BLaER1 (cell line): ENCODE results near the gene ACVR1.

Source experiments
- H3K27ac ChIP-seq: shearing (Covaris generic); formaldehyde crosslinking; 2 replicates; pipeline ENCODE4 v1.8.1; 2022
- H3K27me3 ChIP-seq: shearing (Covaris generic); formaldehyde crosslinking; 2 replicates; pipeline ENCODE4 v1.8.1; 2022
- H3K36me3 ChIP-seq: shearing (Covaris generic); formaldehyde crosslinking; 2 replicates; pipeline ENCODE4 v1.8.1; 2022
- H3K4me1 ChIP-seq: shearing (Covaris generic); formaldehyde crosslinking; 2 replicates; pipeline ENCODE4 v1.8.1; 2022
- H3K4me2 ChIP-seq: shearing (Covaris generic); formaldehyde crosslinking; 2 replicates; pipeline ENCODE4 v1.8.1; 2022
- H3K4me3 ChIP-seq: shearing (Covaris generic); formaldehyde crosslinking; 2 replicates; pipeline ENCODE4 v1.8.1; 2022
- H3K9ac ChIP-seq: shearing (Covaris generic); formaldehyde crosslinking; 2 replicates; pipeline ENCODE4 v1.8.1; 2022
- H3K9me3 ChIP-seq: shearing (Covaris generic); formaldehyde crosslinking; 2 replicates; pipeline ENCODE4 v1.8.1; 2022
- H4K20me1 ChIP-seq: shearing (Covaris generic); formaldehyde crosslinking; 2 replicates; pipeline ENCODE4 v1.8.1; 2022
- Cebpa-rat ChIP-seq: shearing (Covaris generic); IDR thresholded peaks from 2 replicates; pipeline ENCODE4 v1.8.1; 2022

The ACVR1 gene

DNA sequence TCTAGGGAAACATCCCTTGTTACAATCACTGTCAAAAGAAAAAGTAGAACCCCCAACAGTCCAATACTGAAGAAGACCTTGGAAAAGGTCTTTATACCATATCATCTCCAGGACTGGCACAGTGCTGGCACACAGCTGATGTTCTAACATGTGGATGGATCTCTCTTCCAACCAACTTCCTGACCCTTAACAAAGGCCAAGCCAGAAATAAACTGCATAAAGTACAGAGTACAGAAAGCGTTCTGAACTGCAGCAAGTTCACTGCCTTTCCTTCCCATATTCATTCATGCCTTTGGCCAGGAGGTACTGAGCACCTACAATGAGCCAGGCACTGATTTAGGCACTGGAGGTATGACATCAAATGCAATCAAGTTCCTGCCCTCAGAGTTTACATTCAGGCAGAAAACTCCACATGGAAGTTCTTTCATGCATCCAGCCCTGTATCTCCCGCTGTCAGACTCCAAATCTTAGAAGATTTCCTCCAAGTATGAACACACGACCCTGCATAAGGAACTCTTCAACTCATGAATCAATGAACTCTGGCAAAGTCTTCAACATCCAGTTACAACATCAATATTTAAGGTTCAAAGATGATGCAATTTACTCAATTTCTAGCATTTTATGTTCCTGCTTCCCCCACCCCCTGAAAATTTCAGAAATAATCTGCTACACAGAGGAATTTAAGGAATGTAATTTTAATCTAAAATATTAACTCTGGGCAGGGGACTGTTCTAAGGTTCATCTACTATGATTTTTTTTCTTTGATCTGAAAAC is 33.8 kb downstream of the ACVR1 start:
- Histone ChIP-seq H4K20me1 (no peaks in the 10 kb centered on the region), H3K27ac (no peak overlapping the region), H3K9ac (no peak overlapping the region), H3K4me3 (no peak overlapping the region), H3K4me1 (peaks cover 17% of the 10 kb centered on the region), H3K36me3 (no peaks in the 10 kb centered on the region), H3K4me2 (no peak overlapping the region), H3K9me3 (no peaks in the 10 kb centered on the region), H3K27me3 (no peaks in the 10 kb centered on the region)
- TF ChIP-seq Cebpa-rat: no peak

DNA sequence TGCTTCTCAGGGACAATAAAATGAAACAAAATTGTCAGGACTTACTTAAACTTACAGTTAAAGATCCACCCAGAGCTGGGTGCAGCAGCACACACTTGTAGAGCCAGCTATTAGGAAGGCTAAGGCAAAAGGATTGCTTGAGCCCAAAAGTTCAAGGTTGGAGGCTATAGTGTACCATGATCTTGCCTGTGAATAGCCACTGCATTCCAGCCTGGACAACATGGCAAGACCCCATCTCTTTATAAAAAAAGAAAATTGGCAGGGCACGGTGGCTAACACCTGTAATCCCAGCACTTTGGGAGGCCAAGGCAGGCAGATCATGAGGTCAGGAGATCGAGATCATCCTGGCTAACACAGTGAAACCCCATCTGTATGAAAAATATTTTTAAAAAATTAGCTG is 34.6 kb downstream of the ACVR1 start:
- Histone ChIP-seq H3K27me3 (no peaks in the 10 kb centered on the region), H3K4me3 (no peak overlapping the region), H3K4me2 (no peak overlapping the region), H3K36me3 (no peaks in the 10 kb centered on the region), H3K4me1 (peaks cover 14% of the 10 kb centered on the region), H3K9ac (no peak overlapping the region), H3K9me3 (no peaks in the 10 kb centered on the region), H3K27ac (no peak overlapping the region), H4K20me1 (no peaks in the 10 kb centered on the region)
- no peak for TF ChIP-seq Cebpa-rat

DNA sequence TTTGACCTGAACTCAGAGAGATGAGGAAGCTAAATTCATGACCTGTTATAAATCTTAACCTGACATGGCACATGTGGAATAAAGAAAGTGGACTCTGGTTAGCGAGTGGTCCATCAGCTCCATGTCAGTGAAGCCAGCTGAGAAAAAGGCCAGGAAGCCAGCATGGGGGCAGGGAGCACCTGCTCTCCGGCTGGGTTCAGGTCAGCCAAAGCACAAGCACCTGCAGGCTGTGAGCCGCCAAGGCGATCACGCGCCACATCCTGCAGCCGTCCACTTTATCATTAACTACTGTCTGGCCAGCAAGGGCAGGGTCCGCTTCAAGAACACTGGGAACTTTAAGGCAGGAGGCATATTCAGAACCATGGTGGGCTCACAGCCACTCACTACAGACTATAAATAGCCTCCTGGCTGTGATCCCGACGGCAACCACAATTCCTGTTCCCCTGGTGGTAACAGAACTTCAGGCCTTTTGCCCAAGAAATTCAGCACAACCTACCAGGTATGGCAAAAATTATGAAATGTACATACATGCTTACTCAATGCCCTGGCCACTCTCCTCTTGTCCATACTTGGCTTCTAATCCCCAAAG is 35.5 kb downstream of the ACVR1 start:
- Histone ChIP-seq H3K27me3 (no peaks in the 10 kb centered on the region), H3K36me3 (no peaks in the 10 kb centered on the region), H3K27ac (no peak overlapping the region), H4K20me1 (no peaks in the 10 kb centered on the region), H3K4me2 (no peak overlapping the region), H3K9ac (no peak overlapping the region), H3K9me3 (no peaks in the 10 kb centered on the region), H3K4me3 (no peak overlapping the region), H3K4me1 (peaks cover 5% of the 10 kb centered on the region)
- no peak for TF ChIP-seq Cebpa-rat

DNA sequence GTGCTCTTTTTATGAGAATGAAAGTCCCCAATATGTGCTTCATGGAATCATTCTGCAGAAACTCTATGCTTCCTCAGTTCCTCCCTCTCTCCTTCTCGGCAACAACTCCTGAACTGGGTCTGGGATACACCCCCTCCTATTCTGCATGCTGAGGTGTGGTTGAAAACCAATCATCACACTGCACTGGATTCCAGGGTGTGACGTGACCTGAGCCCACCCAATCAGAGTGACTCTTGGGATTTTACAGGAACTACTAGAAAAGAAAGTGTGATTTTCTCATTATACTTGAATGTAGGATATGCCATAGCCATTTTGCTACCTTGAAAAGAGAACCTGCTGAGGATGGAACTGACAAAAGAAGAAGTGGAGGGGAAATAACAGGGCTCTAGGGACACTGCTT is 36.3 kb downstream of the ACVR1 start:
- Histone ChIP-seq H3K4me1 (0 out of 2 replicates have a peak, but pooled peaks cover 4% of the 10 kb centered on the region), H3K9me3 (no peaks in the 10 kb centered on the region), H3K4me2 (no peak overlapping the region), H4K20me1 (no peaks in the 10 kb centered on the region), H3K27me3 (no peaks in the 10 kb centered on the region), H3K36me3 (no peaks in the 10 kb centered on the region), H3K9ac (no peak overlapping the region), H3K4me3 (no peak overlapping the region), H3K27ac (no peak overlapping the region)
- no peak for TF ChIP-seq Cebpa-rat

DNA sequence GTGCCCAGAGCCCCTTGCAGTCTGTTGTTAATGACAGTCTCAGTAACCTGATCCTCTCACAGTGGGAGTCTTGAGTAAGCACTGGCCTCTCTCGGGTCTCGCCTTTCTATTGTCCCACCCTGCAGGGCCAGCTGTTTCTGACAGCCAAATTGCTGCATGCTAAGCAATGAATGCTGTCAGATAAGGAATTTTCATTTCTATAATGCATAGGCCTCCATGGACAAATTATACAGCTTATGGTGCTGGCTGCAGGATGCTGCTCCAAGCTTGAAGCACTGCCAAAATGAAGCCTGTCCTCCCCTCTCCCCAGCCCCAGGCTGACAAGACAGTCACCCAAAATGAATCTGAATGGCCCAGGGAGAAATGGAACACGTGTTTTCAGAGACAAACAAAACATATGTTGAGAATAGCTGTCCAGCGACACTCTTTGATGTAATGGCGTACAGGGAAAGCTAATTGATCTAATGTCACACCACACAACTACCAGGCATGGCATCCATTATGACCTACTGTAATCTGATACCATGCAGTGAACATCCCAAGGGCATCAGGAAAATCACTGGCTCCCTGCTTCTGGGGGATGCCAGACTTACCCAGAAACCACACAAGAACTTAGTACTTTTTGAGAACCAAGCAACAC is 36.8 kb downstream of the ACVR1 start:
- Histone ChIP-seq H3K9ac (no peak overlapping the region), H3K27me3 (no peaks in the 10 kb centered on the region), H3K4me2 (no peak overlapping the region), H3K36me3 (no peaks in the 10 kb centered on the region), H4K20me1 (no peaks in the 10 kb centered on the region), H3K27ac (no peak overlapping the region), H3K4me3 (no peak overlapping the region), H3K9me3 (no peaks in the 10 kb centered on the region), H3K4me1 (0 out of 2 replicates have a peak, but pooled peaks cover 5% of the 10 kb centered on the region)
- no peak for TF ChIP-seq Cebpa-rat

- no peaks in the 10 kb centered on the region for H4K20me1 ChIP-seq
- H3K36me3 ChIP-seq: no peaks in the 10 kb centered on the region
- H3K4me3 ChIP-seq: no peak overlapping the region
- H3K4me2 ChIP-seq: no peak overlapping the region
- no peaks in the 10 kb centered on the region for H3K27me3 ChIP-seq
- 0 out of 2 replicates have a peak, but pooled peaks cover 5% of the 10 kb centered on the region for H3K4me1 ChIP-seq
- no peaks in the 10 kb centered on the region for H3K9me3 ChIP-seq
- no peak for TF ChIP-seq Cebpa-rat
- H3K9ac ChIP-seq: no peak overlapping the region
- H3K27ac ChIP-seq: no peak overlapping the region
Measured at GRCh38 chr2:157838442-157839161, 37.5 kb downstream of the ACVR1 start.

GRCh38 chr2:157837851-157838441 is 38.2 kb downstream of the ACVR1 start:
- H3K4me2 ChIP-seq: no peak overlapping the region
- H3K9me3 ChIP-seq: no peaks in the 10 kb centered on the region
- no peaks in the 10 kb centered on the region for H3K36me3 ChIP-seq
- H3K27ac ChIP-seq: no peak overlapping the region
- H3K4me3 ChIP-seq: no peak overlapping the region
- H3K4me1 ChIP-seq: 0 out of 2 replicates have a peak, but pooled peaks cover 5% of the 10 kb centered on the region
- no peaks in the 10 kb centered on the region for H4K20me1 ChIP-seq
- no peaks in the 10 kb centered on the region for H3K27me3 ChIP-seq
- no peak overlapping the region for H3K9ac ChIP-seq
- no peak for TF ChIP-seq Cebpa-rat

GRCh38 chr2:157836531-157836930 is 39.6 kb downstream of the ACVR1 start:
- Histone ChIP-seq H3K4me2 (no peak overlapping the region), H3K9me3 (no peaks in the 10 kb centered on the region), H3K36me3 (no peaks in the 10 kb centered on the region), H3K9ac (no peak overlapping the region), H3K4me3 (no peak overlapping the region), H3K27ac (no peak overlapping the region), H4K20me1 (no peaks in the 10 kb centered on the region), H3K4me1 (0 out of 2 replicates have a peak, but pooled peaks cover 5% of the 10 kb centered on the region), H3K27me3 (no peaks in the 10 kb centered on the region)
- TF ChIP-seq Cebpa-rat: no peak

- TF ChIP-seq Cebpa-rat: no peak
- Histone ChIP-seq H3K9me3 (no peaks in the 10 kb centered on the region), H3K4me1 (0 out of 2 replicates have a peak, but pooled peaks cover 5% of the 10 kb centered on the region), H3K27ac (no peak overlapping the region), H3K4me2 (no peak overlapping the region), H3K36me3 (no peaks in the 10 kb centered on the region), H4K20me1 (no peaks in the 10 kb centered on the region), H3K27me3 (no peaks in the 10 kb centered on the region), H3K9ac (no peak overlapping the region), H3K4me3 (no peak overlapping the region)
Measured at GRCh38 chr2:157835425-157835824, 40.7 kb downstream of the ACVR1 start.
